ENCODE data around the gene ARHGEF1. TPM values are rescaled to one million over a fixed set of nuclear protein-coding genes. Genes with fewer than 3 reads are reported as not detected.
"Not testable (repeated sequence)": the region's sequence is repeated elsewhere in the genome, so short reads cannot be mapped to it uniquely, and the experiment has no call there.

ARHGEF1 gene
- total RNA-seq, 1 donor from 2014 or later = 27.9 TPM

GRCh38 chr19:41905273-41906002 lies 22.5 kb downstream of the ARHGEF1 start:
- DNase-seq (ENCODE audit: low read depth in 2 of 2) = no peak

DNA sequence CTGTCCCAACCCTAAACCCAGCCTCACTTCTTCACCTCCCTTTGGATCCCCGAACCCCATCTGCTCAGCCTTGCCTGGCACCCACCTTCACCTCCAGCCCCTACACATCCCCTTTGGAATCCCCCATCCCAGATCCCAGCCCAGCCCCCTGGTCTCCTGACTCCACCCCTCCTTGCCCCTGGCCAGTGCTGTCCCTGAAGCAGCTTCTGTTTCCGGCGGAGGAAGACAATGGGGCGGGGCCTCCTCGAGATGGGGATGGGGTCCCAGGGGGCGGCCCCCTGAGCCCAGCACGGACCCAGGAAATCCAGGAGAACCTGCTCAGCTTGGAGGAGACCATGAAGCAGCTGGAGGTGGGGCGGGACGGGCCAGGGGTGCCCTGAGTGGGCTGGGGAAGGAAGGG lies 23.3 kb downstream of the ARHGEF1 start:
- no peak for DNase-seq (ENCODE audit: low read depth in 2 of 2)

- no peak for DNase-seq (ENCODE audit: low read depth in 2 of 2)
Observed at GRCh38 chr19:41906916-41907680, 24.1 kb downstream of the ARHGEF1 start.

DNA sequence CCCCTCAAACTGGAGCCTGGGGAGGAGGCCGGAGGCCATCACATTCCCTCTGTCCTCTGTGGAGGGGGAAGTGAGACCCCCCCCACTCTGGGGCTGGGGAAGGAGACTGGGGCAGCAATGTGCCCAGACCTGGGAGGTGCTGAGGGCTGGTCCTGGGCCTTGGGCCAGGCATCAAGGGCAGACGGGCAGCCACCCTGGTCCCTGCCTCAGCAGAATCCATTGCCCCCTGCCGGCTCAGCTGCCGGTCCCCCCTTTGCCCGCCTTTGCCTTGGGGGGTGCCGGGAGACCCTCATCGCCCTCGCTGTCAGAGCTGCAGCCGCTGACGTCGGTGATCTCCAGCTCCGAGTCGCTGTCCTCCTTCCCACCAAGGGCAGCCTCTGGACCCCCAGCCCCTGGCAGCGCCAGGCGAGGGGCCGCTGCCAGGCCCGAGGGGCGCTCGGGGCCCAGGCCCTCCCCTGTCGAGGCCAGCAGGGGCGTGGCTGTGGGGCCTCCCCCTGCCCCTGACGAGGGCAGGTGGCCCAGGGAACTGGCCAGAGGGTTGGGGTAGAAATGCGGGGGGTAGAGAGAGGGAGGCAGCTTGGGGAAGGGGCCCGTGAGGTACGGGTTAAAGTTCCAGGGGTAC lies 25.1 kb downstream of the ARHGEF1 start:
- DNase-seq (ENCODE audit: low read depth in 2 of 2) = no peak

GRCh38 chr19:41908724-41909464 lies 25.9 kb downstream of the ARHGEF1 start:
- no peak for DNase-seq (ENCODE audit: low read depth in 2 of 2)

DNA sequence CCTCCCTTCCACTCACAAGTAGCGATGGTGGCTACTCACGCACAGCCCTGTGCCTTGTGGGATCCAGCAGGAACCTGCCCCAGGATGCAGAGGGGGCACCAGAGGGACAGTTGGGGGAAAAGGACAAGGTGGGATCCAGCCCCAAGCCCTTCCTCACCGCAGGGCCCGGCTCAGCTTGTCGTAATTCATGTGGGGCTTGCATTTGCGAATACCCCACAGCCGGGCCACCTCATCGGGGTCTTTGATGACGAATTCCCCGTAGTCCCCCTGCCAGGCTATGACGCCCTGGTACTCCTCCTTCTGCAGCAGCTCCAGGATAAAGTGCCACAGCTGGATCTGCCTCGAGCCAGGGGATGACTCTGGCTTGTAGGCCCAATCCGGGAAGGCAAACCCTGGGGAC lies 26.7 kb downstream of the ARHGEF1 start:
- no peak for DNase-seq (ENCODE audit: low read depth in 2 of 2)

DNA sequence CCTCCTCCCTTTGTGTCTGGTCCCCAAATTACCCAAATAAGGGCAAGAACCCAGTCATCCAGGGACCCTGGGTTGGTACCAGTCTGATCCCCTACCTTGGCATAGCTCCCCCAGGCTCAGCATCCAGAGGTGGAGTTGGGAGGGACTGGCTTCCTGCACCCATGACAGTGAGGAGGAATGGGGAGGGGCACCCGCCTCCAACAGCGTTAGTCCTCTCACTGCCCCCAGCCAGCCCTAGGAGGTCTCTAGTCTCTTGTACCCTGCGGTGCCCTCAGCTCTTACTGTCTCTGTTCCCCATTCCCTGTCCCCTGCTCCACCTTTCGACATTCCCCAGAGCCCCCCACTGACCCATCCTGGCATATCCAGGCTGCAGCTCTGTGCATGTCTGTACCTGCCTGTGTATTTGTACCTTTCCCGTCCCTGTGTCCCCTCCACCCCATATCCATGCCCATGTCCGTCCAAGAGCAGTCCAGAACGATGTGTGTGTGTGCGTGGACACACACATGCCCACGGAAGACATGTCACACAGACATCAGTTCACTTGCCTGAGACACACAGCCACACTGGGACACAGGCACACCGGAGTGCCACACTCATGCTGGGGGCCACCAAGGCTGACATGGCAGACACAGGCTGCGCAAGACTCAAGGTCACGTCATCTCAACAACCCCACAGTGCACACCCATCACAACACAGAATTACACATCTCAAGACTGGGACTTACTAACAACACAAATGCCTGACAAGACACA lies 27.4 kb downstream of the ARHGEF1 start:
- DNase-seq (ENCODE audit: low read depth in 2 of 2) = no peak

DNA sequence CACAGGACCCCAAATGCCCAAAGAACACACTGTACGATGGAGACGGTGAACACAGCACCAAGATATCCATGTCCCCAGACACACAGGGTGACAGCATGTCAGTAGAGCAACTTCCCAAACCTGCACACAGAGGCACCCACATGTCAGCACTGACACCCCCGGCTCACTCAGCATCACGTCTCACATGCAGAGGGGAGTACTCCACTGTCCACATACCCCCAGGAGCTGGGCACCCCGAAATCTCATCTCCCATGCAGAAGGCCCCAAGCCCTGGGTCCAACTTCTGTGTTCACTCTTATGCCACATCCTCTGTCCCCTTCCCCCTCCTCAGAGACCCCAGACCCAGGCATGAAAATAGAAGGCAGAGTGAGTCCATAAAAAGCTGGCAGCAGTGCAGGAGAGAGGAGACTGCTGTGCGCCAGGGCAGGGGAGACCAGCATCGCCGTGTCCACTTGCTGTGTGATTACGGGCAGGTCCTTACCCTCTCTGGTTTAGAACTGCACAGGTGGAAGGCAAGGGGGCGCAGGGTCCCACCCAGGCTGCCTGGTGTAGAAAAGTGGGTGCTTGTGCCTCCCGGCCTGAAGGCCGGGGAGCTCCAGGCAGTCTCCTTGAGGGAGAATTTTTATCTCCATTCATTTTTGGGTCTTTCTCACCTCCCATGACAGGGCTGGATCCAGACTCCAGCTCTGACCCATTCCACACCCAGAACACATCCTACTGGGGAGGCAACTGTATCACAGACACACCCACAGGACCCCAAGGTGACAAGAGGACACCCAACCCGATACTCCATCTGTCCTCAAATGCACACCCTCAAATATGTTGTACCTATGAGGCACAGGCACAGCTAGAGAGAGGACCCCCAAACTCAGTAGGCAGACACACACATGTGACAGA lies 28.3 kb downstream of the ARHGEF1 start:
- DNase-seq (ENCODE audit: low read depth in 2 of 2) = no peak

GRCh38 chr19:41911889-41912731 lies 29.1 kb downstream of the ARHGEF1 start:
- DNase-seq (ENCODE audit: low read depth in 2 of 2) = no peak

- no peak for DNase-seq (ENCODE audit: low read depth in 2 of 2)
Observed at GRCh38 chr19:41912899-41913537, 30.0 kb downstream of the ARHGEF1 start.

DNA sequence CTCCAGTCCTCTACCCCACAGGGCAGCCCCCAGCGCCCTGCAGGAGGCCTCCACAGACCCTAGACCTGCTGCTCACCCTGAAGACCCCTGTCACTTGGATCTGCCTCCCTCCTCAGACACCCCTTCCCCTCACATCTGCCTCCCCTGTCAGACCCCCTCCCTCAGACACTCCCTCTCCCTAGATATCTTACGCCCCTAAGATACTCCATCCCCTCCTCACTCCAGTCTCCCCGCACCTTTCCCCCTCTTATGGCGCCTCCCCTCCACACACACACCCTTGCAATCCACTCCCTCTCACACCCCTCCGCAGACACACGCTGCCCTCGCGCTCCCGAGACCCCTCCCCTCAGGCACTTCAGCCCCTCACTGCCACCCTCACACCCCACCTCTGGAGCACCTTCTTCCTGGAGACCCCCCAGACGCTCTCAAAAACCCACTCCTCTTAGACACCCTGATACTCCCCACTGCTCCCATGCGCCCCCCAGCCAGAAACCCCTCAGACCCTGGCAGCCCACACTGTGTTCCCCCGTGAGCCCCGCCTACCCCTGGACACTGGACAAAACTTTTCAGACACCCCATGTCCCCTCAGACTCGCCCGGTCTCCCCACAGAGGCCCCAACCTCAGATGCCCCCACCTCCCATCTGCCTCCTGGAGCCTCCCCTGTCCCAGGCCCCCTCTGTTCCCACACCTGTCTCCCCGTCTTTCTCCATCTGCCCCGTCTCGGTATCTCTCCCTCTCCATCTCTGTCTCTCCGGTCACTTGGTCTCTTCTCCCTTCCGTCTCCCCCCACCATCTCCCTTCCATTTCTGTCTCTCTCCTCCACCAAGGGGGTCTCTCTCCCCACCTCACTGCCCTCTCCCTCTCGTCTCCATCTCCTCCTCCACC lies 30.8 kb downstream of the ARHGEF1 start:
- no peak for DNase-seq (ENCODE audit: low read depth in 2 of 2)

- not testable (repeated sequence) for DNase-seq (ENCODE audit: low read depth in 2 of 2)
Observed at GRCh38 chr19:41914424-41914834, 31.4 kb downstream of the ARHGEF1 start.

DNA sequence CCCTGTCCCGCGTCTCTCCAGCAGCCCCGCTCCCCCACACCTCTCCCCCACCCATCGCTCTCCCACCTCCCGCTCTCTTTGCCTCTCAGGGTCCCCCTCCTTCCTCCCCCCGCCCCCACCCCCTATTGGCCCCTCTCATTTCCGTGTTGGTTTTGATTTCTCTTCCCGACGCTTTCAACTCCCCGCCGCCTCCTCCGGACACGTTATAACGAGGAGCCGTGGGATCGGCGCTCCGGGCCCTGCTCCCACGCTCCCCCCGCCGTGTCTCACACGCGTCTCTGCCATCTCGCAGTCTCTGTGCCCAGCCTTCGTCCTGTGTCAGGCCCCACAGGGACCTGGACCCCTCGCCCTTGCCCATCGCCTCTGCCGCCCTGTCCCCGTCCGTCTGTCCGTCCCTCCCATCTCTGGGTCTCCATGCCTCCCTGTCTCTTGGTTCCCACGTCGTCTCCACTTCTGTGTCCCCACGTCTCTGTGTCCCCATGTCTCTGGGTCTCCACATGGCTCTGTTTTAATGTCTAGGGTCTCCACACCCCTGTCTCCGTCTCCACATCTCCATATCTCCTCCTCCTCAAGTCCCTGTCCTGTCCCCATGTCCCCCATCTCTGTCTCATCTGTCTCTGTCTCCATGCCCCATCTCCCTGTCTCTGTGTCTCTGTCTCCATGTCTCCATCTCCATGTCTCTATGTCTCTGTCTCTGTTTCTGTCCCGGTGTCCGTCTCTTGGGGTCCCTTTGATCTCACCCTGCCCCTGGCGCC lies 32.2 kb downstream of the ARHGEF1 start:
- no peak for DNase-seq (ENCODE audit: low read depth in 2 of 2)

DNA sequence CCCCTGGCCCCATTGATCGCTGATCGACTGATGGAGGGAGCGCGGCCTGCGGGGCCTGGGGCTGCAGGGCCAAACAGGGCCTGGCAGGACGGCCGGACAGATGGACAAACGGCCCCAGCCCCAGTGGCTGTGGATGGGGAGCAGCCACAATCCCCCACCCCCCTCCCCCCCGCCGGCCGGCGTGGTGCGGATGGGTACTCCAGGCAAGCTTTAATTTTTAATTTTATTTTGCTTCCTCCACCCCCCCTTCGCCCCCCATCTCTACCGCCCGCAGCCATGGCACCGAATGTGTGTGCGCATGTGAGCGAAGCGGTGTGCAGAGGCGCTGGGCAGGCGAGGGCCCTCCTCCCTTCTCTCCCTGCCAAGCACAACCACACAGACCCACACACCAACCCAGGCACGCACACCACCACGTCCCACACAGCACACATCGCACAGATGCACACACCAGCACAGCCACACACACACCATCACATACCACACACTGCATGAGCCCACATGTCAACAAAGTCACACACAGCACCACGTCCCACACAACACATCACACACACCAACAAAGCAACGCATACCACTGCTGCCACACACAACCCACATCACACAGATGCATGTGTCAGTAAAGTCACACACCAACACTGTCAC lies 32.9 kb downstream of the ARHGEF1 start:
- DNase-seq (ENCODE audit: low read depth in 2 of 2) = no peak

DNA sequence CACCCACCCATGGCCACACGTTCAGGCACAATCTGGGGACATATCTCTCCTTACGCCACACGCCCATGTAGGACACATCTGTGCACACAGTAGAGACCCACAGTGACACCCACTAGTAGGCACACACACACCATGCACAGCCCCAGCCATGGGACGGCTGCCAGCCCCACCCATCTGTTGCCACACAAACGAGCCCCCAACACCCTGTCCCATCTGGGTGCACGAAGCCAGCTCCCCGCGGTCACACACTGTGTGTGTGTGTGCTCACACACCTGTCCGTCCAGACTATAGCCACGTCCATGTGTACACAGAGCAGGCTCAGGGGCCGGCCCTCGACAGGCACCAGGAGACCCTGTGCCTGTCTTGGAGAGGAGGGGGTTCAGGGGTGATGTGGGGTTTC lies 34.7 kb downstream of the ARHGEF1 start:
- no peak for DNase-seq (ENCODE audit: low read depth in 2 of 2)

GRCh38 chr19:41918095-41918494 lies 35.1 kb downstream of the ARHGEF1 start:
- DNase-seq (ENCODE audit: low read depth in 2 of 2) = no peak

All from dermis microvascular lymphatic vessel endothelial cell (primary cell).